H9 (cell line): Measurements from ENCODE around the gene MACROH2A1. TPM values are rescaled to one million over a fixed set of nuclear protein-coding genes. Genes with fewer than 3 reads are reported as not detected.

ENCODE experiments used
- DNase-seq: peaks from one replicate; pipeline ENCODE4 v3.0.0-alpha.2; 2017
- H2AFZ ChIP-seq: one replicate; pipeline ENCODE4 v1.6.1; 2013; ENCODE audit warnings: mild to moderate bottlenecking, low read length, control low read depth, moderate library complexity
- H2AK5ac ChIP-seq: 2 replicates; pipeline ENCODE4 v1.6.1; 2013; ENCODE audit warnings: low read length, control low read depth, mixed read lengths; ENCODE audit not compliant: insufficient read length
- H2BK120ac ChIP-seq: one replicate; pipeline ENCODE4 v1.6.1; 2013; ENCODE audit warnings: low read depth, mild to moderate bottlenecking, low read length, control low read depth, inconsistent platforms; ENCODE audit not compliant: poor library complexity, severe bottlenecking
- H2BK12ac ChIP-seq: 2 replicates; pipeline ENCODE4 v1.6.1; 2013; ENCODE audit warnings: low read length, control low read depth, mixed read lengths, low read depth; ENCODE audit not compliant: insufficient read length
- H2BK15ac ChIP-seq: 2 replicates; pipeline ENCODE4 v1.6.1; 2013; ENCODE audit warnings: low read depth, low read length, control low read depth
- H2BK20ac ChIP-seq: one replicate; pipeline ENCODE4 v1.6.1; 2013; ENCODE audit warnings: low read depth, mild to moderate bottlenecking, low read length, control low read depth, inconsistent platforms; ENCODE audit not compliant: poor library complexity, severe bottlenecking
- H2BK5ac ChIP-seq: 2 replicates; pipeline ENCODE4 v1.6.1; 2013; ENCODE audit warnings: low read length, control low read depth, mixed read lengths; ENCODE audit not compliant: insufficient read length
- H3K14ac ChIP-seq: 2 replicates; pipeline ENCODE4 v1.6.1; 2013; ENCODE audit warnings: low read length, control low read depth; ENCODE audit not compliant: insufficient read depth
- H3K18ac ChIP-seq: 2 replicates; pipeline ENCODE4 v1.6.1; 2013; ENCODE audit warnings: low read depth, mild to moderate bottlenecking, mixed read lengths, low read length, control low read depth; ENCODE audit not compliant: insufficient read length
- H3K23ac ChIP-seq: 2 replicates; pipeline ENCODE4 v1.6.1; 2013; ENCODE audit warnings: low read length, control low read depth, mixed read lengths, low read depth; ENCODE audit not compliant: insufficient read length
- H3K23me2 ChIP-seq: 2 replicates; pipeline ENCODE4 v1.6.1; 2013; ENCODE audit warnings: low read depth, mild to moderate bottlenecking, mixed read lengths, low read length, control low read depth; ENCODE audit not compliant: insufficient read length, poor library complexity, severe bottlenecking
- H3K27ac ChIP-seq: 2 replicates; pipeline ENCODE4 v1.5.1; 2013; ENCODE audit warnings: low read length, control low read depth, mixed read lengths, low read depth; ENCODE audit not compliant: insufficient read length
- H3K27me3 ChIP-seq: 2 replicates; pipeline ENCODE4 v1.6.1; 2013; ENCODE audit warnings: low read length, control low read depth, inconsistent platforms; ENCODE audit not compliant: insufficient read depth
- H3K4ac ChIP-seq: 2 replicates; pipeline ENCODE4 v1.6.1; 2013; ENCODE audit warnings: low read depth, mild to moderate bottlenecking, control low read depth, inconsistent platforms, low read length, moderate library complexity
- H3K4me1 ChIP-seq: 2 replicates; pipeline ENCODE4 v1.6.1; 2013; ENCODE audit warnings: low read length, control low read depth, inconsistent platforms; ENCODE audit not compliant: insufficient read depth
- H3K4me2 ChIP-seq: 2 replicates; pipeline ENCODE4 v1.6.1; 2013; ENCODE audit warnings: low read length, control low read depth, mixed read lengths; ENCODE audit not compliant: insufficient read length, insufficient read depth
- H3K56ac ChIP-seq: 2 replicates; pipeline ENCODE4 v1.6.1; 2013; ENCODE audit warnings: low read depth, mild to moderate bottlenecking, mixed read lengths, low read length, control low read depth; ENCODE audit not compliant: insufficient read length
- H3K79me1 ChIP-seq: 2 replicates; pipeline ENCODE4 v1.6.1; 2013; ENCODE audit warnings: low read depth, mild to moderate bottlenecking, moderate library complexity, low read length, control low read depth, inconsistent platforms; ENCODE audit not compliant: insufficient read depth, poor library complexity, severe bottlenecking
- H3K79me2 ChIP-seq: 2 replicates; pipeline ENCODE4 v1.6.1; 2013; ENCODE audit warnings: low read length, control low read depth, inconsistent platforms; ENCODE audit not compliant: insufficient read depth
- H3K9ac ChIP-seq: 2 replicates; pipeline ENCODE4 v1.6.1; 2013; ENCODE audit warnings: low read length, control low read depth, mixed read lengths; ENCODE audit not compliant: insufficient read length; ENCODE audit errors: extremely low read depth
- H3K9me3 ChIP-seq: one replicate; pipeline ENCODE4 v1.6.1; 2013; ENCODE audit warnings: low read depth, low read length, inconsistent platforms; ENCODE audit not compliant: control insufficient read depth
- H3T11ph ChIP-seq: one replicate; pipeline ENCODE4 v1.6.1; 2013; ENCODE audit warnings: mild to moderate bottlenecking, low read length, control low read depth, inconsistent platforms
- H4K20me1 ChIP-seq: one replicate; pipeline ENCODE4 v1.6.1; 2013; ENCODE audit not compliant: control insufficient read depth, insufficient read length, insufficient read depth
- H4K5ac ChIP-seq: 2 replicates; pipeline ENCODE4 v1.6.1; 2013; ENCODE audit warnings: low read depth, mild to moderate bottlenecking, mixed read lengths, low read length, control low read depth; ENCODE audit not compliant: insufficient read length
- H4K8ac ChIP-seq: replicated peaks from 2 replicates; pipeline ENCODE4 v1.6.1; 2013; ENCODE audit warnings: low read length, control low read depth, mixed read lengths, low read depth; ENCODE audit not compliant: insufficient read length
- H4K91ac ChIP-seq: 2 replicates; pipeline ENCODE4 v1.6.1; 2013; ENCODE audit warnings: low read depth, mild to moderate bottlenecking, moderate library complexity, mixed read lengths, low read length, control low read depth; ENCODE audit not compliant: insufficient read length
- H3K27ac Mint-ChIP-seq, 3 experiments: 2 replicates in 2 of 3; 3 replicates in 1 of 3; pipeline ENCODE4 v1.8.0; 2020 to 2021; ENCODE audit warnings: mixed read lengths in 3 of 3, mild to moderate bottlenecking in 1 of 3, moderate library complexity in 1 of 3
- H3K27me3 Mint-ChIP-seq: 2 replicates; pipeline ENCODE4 v1.8.0; 2021; ENCODE audit warnings: low read depth, mild to moderate bottlenecking, moderate library complexity, mixed read lengths
- H3K36me3 Mint-ChIP-seq, 3 experiments: 2 replicates in 2 of 3; 3 replicates in 1 of 3; pipeline ENCODE4 v1.8.0; 2020 to 2021; ENCODE audit warnings: low read depth in 3 of 3, mixed read lengths in 3 of 3; ENCODE audit not compliant: insufficient read depth in 1 of 3
- H3K4me1 Mint-ChIP-seq, 2 experiments: 2 replicates each; pipeline ENCODE4 v1.8.0; 2020; ENCODE audit warnings: mixed read lengths in 2 of 2
- H3K4me3 Mint-ChIP-seq, 2 experiments: 2 replicates in 1 of 2; 3 replicates in 1 of 2; pipeline ENCODE4 v1.8.0; 2020 to 2021; ENCODE audit warnings: mild to moderate bottlenecking in 2 of 2, mixed read lengths in 2 of 2, moderate library complexity in 1 of 2
- H3K9me3 Mint-ChIP-seq, 2 experiments: 2 replicates in 1 of 2; 3 replicates in 1 of 2; pipeline ENCODE4 v1.8.0; 2020; ENCODE audit warnings: mild to moderate bottlenecking in 2 of 2, mixed read lengths in 2 of 2, moderate library complexity in 1 of 2
- CTCF ChIP-seq: fragments of 200-600 bp; sonication (generic); conservative IDR thresholded peaks from 3 replicates; pipeline ENCODE4 v1.8.0; 2021; ENCODE audit warnings: antibody characterized with exemption, mild to moderate bottlenecking
- WGBS: extraction: QIAGEN DNeasy Blood & Tissue Kit; methylation state at CpG from one replicate; pipeline ENCODE4 v1.1.7; 2013; ENCODE audit warnings: missing lambda C conversion rate, low lambda C conversion rate, mixed read lengths; ENCODE audit not compliant: insufficient read length; ENCODE audit errors: extremely low coverage; 5-methylcytosine and 5-hydroxymethylcytosine counted together
- total RNA-seq: library from RNA; stranded (reverse); gene quantifications from 2 replicates; pipeline ENCODE4 v1.2.1, GENCODE V29; 2021

MACROH2A1 gene
- total RNA-seq, 1 experiment from 2014 or later: 111 TPM

- Histone ChIP-seq H3K18ac (no peak overlapping the region), H3K23me2 (no peaks in the 10 kb centered on the region), H3K4me2 (no peak overlapping the region), H3K4me1 (no peaks in the 10 kb centered on the region), H3K27ac (no peak overlapping the region), H3K4ac (no peak overlapping the region), H3K9ac (no peak overlapping the region), H4K5ac (no peak overlapping the region), H3K79me1 (no peaks in the 10 kb centered on the region), H2BK5ac (no peak overlapping the region), H2BK12ac (no peak overlapping the region), H3K27me3 (no peaks in the 10 kb centered on the region), H3K56ac (no peak overlapping the region), H2BK15ac (no peak overlapping the region), H4K8ac (no peak overlapping the region), H3K14ac (no peak overlapping the region), H4K20me1 (peaks cover 2% of the 10 kb centered on the region), H2BK20ac (no peak overlapping the region), H2BK120ac (no peak overlapping the region), H3K9me3 (no peaks in the 10 kb centered on the region), H2AK5ac (no peak overlapping the region), H3K79me2 (no peaks in the 10 kb centered on the region), H4K91ac (no peak overlapping the region), H2AFZ (no peak overlapping the region), H3K23ac (no peak overlapping the region), H3T11ph (no peak overlapping the region)
- Mint-ChIP-seq H3K27ac (peak overlapping the region in 1 of 3 experiments; percentile 73; a peak in 2 of 7 replicates), H3K9me3 (no peaks in the 10 kb centered on the region), H3K4me1 (no peaks in the 10 kb centered on the region), H3K27me3 (no peaks in the 10 kb centered on the region), H3K36me3 (peaks cover 18 to 72% (median 20%) of the 10 kb centered on the region in 3 experiments; a peak in 6 of 7 replicates), H3K4me3 (no peak overlapping the region)
- no peak for TF ChIP-seq CTCF
- DNase-seq: no peak
- WGBS: no CpG with 5 or more reads among the region's 7 CpGs
These were observed 19.9 kb downstream of the MACROH2A1 start for GRCh38 chr5:135379046-135379654.
